HCT116 (cell line): ENCODE results near the gene GPR142. TPM values are rescaled to one million over a fixed set of nuclear protein-coding genes. Genes with fewer than 3 reads are reported as not detected.

Source experiments
- ATAC-seq: fragments of 200-7000 bp; cut with Tn5 transposase; 2 replicates; pipeline ENCODE4 v1.9.1; 2020; ENCODE audit warnings: mild to moderate bottlenecking, moderate library complexity
- BruUV-seq: library from RNA; stranded (reverse); fragments of 400-500 nt; replicated peaks from 2 replicates; lab custom pipeline; 2021; lab: Mats Ljungman, UMichigan
- CTCF ChIA-PET: fragments of 300-600 bp; sonication (Branson Sonifier 250); formaldehyde crosslinking; loops from one replicate; lab custom pipeline; 2021; ENCODE audit warnings: antibody characterized with exemption; lab: Charles Lee
- POLR2A ChIA-PET: fragments of 300-600, 350-600 bp; sonication (Branson Sonifier 250); formaldehyde crosslinking; loops from one replicate; lab custom pipeline; 2021; ENCODE audit warnings: antibody characterized with exemption; lab: Charles Lee
- RAD21 ChIA-PET, 2 experiments: fragments of 300-600 bp; sonication (Branson Sonifier 250); formaldehyde crosslinking; loops; one replicate each; lab custom pipeline; 2023; ENCODE audit warnings: low total read pairs in 2 of 2; ENCODE audit not compliant: uncharacterized antibody in 2 of 2, unreplicated experiment in 2 of 2, low non-redundant PET in 1 of 2; lab: Charles Lee
- DNase-seq: peaks from one replicate; pipeline ENCODE4 v3.0.0-alpha.2; 2010; ENCODE audit warnings: low read depth, low spot score
- H2AFZ ChIP-seq: fragments of 200-600 bp; shearing (Covaris generic), sonication (generic); 2 replicates; pipeline ENCODE4 v1.6.1; 2017; ENCODE audit warnings: low read depth, mixed run types, mixed read lengths, antibody characterized with exemption, low read length; ENCODE audit not compliant: poor library complexity, severe bottlenecking
- H3K27ac ChIP-seq: 2 replicates; pipeline ENCODE4 v1.5.1; 2012; ENCODE audit warnings: low read depth, low read length
- H3K27me3 ChIP-seq: fragments of 200-600 bp; sonication (generic); 2 replicates; pipeline ENCODE4 v1.6.1; 2016; ENCODE audit warnings: mixed run types, low read length, mixed read lengths; ENCODE audit not compliant: insufficient read depth
- H3K36me3 ChIP-seq, 2 experiments: fragments of 200-500 bp in 1 of 2; fragments of 200-600 bp in 1 of 2; sonication (Bioruptor generic) in 1 of 2; sonication (generic) in 1 of 2; 2 replicates each; pipeline versions ENCODE4 v1.5.1 to v1.6.1; 2014 to 2016; ENCODE audit warnings: low read length in 2 of 2, inconsistent platforms in 1 of 2, mixed read lengths in 1 of 2, mixed run types in 1 of 2; ENCODE audit not compliant: insufficient read depth in 2 of 2, control insufficient read depth in 1 of 2
- H3K4me1 ChIP-seq, 2 experiments: fragments of 200-600 bp in 1 of 2; sonication (generic) in 1 of 2; 2 replicates each; pipeline versions ENCODE4 v1.5.1 to v1.6.1; 2012 to 2017; ENCODE audit warnings: low read length in 2 of 2, inconsistent platforms in 1 of 2, mild to moderate bottlenecking in 1 of 2, mixed read lengths in 1 of 2, mixed run types in 1 of 2, moderate library complexity in 1 of 2; ENCODE audit not compliant: insufficient read depth in 2 of 2, control insufficient read depth in 1 of 2
- H3K4me2 ChIP-seq: fragments of 200-600 bp; sonication (generic); 2 replicates; pipeline ENCODE4 v1.6.1; 2017; ENCODE audit warnings: mixed run types, low read length, mixed read lengths
- H3K4me3 ChIP-seq, 2 experiments: fragments of 200-600 bp in 1 of 2; sonication (generic) in 1 of 2; replicated peaks in 1 of 2; 2 replicates each; pipeline ENCODE4 v1.5.1; 2011 to 2016; ENCODE audit warnings: low read length in 2 of 2, control low read depth in 1 of 2, low read depth in 1 of 2, mild to moderate bottlenecking in 1 of 2, mixed read lengths in 1 of 2, mixed run types in 1 of 2
- H3K79me2 ChIP-seq: fragments of 200-600 bp; sonication (generic); 2 replicates; pipeline ENCODE4 v1.6.1; 2017; ENCODE audit warnings: mild to moderate bottlenecking, mixed run types, low read length, moderate library complexity, mixed read lengths; ENCODE audit not compliant: insufficient read depth
- H3K9ac ChIP-seq: fragments of 200-600 bp; sonication (generic); 2 replicates; pipeline ENCODE4 v1.6.1; 2016; ENCODE audit warnings: low read length, mixed read lengths
- H3K9me2 ChIP-seq: fragments of 200-600 bp; sonication (generic), shearing (Covaris generic); 2 replicates; pipeline ENCODE4 v1.6.1; 2017; ENCODE audit warnings: mixed run types, mild to moderate bottlenecking, moderate library complexity; ENCODE audit not compliant: insufficient read depth
- H3K9me3 ChIP-seq, 2 experiments: fragments of 200-500 bp in 1 of 2; fragments of 200-600 bp in 1 of 2; sonication (Bioruptor generic) in 1 of 2; sonication (generic) in 1 of 2; 2 replicates each; pipeline ENCODE4 v1.6.1; 2014 to 2017; ENCODE audit warnings: low read length in 2 of 2, mixed read lengths in 2 of 2, inconsistent platforms in 1 of 2, low read depth in 1 of 2, mild to moderate bottlenecking in 1 of 2, mixed run types in 1 of 2, moderate library complexity in 1 of 2; ENCODE audit not compliant: control insufficient read depth in 1 of 2, insufficient read depth in 1 of 2
- H4K20me1 ChIP-seq: fragments of 200-600 bp; sonication (generic), shearing (Covaris generic); 2 replicates; pipeline ENCODE4 v1.6.1; 2017; ENCODE audit warnings: mixed run types, mild to moderate bottlenecking, moderate library complexity; ENCODE audit not compliant: insufficient read depth
- CEBPB ChIP-seq: IDR thresholded peaks from 2 replicates; pipeline ENCODE4 v1.6.1; 2012; ENCODE audit warnings: low read depth
- EZH2phosphoT487 ChIP-seq: fragments of 200-600 bp; IDR thresholded peaks from 2 replicates; pipeline ENCODE4 v1.6.1; 2018; ENCODE audit warnings: antibody characterized with exemption, borderline replicate concordance
- FOSL1 ChIP-seq: IDR thresholded peaks from 2 replicates; pipeline ENCODE4 v1.6.1; 2012; ENCODE audit warnings: low read depth
- JUND ChIP-seq: IDR thresholded peaks from 2 replicates; pipeline ENCODE4 v1.6.1; 2012
- POLR2A ChIP-seq: IDR thresholded peaks from 2 replicates; pipeline ENCODE4 v1.7.0; 2011; ENCODE audit warnings: borderline replicate concordance; ENCODE audit not compliant: insufficient read depth, insufficient read length; ENCODE audit errors: extremely low read depth
- RAD21 ChIP-seq: IDR thresholded peaks from 2 replicates; pipeline ENCODE4 v1.6.1; 2012; ENCODE audit warnings: low read depth, mild to moderate bottlenecking
- SP1 ChIP-seq: IDR thresholded peaks from 2 replicates; pipeline ENCODE4 v1.6.1; 2012; ENCODE audit warnings: low read depth
- TCF7L2 ChIP-seq: IDR thresholded peaks from 2 replicates; pipeline ENCODE4 v1.7.0; 2011; ENCODE audit warnings: borderline replicate concordance, inconsistent platforms; ENCODE audit not compliant: insufficient read depth, insufficient read length; ENCODE audit errors: extremely low read depth
- ZNF274 ChIP-seq: fragments of 200-500 bp; sonication (Bioruptor generic); IDR thresholded peaks from 2 replicates; pipeline ENCODE4 v1.6.1; 2014; ENCODE audit warnings: mild to moderate bottlenecking, low read depth, low read length, inconsistent platforms
- intact Hi-C: fragments of 100-400 bp; cut with micrococcal nuclease; formaldehyde crosslinking; loops from 2 replicates; pipeline ENCODE4 v1.10.0; 2022
- total RNA-seq: library from RNA; stranded (reverse); gene quantifications from one replicate; pipeline ENCODE4 v1.2.1, GENCODE V29; 2021; ENCODE audit not compliant: unreplicated experiment
- TF ChIP-seq, protein P1 (sequence below), 3 experiments: fragments of 200-600 bp in 1 of 3; sonication (generic) in 1 of 3; IDR thresholded peaks in 2 of 3; conservative IDR thresholded peaks in 1 of 3; 2 replicates each; pipeline ENCODE4 v1.5.1; 2012 to 2017; ENCODE audit warnings: low read depth in 2 of 3, low read length in 2 of 3, antibody characterized with exemption in 1 of 3, borderline replicate concordance in 1 of 3, control low read depth in 1 of 3, mild to moderate bottlenecking in 1 of 3, mixed read lengths in 1 of 3, mixed run types in 1 of 3, moderate library complexity in 1 of 3; ENCODE audit not compliant: insufficient read depth in 1 of 3

GPR142 gene
- total RNA-seq, 1 experiment from 2014 or later, result not detected

GRCh38 chr17:74340470-74341023, 26.8 kb upstream of the GPR142 start:
- H3K27me3 ChIP-seq, result no peaks in the 10 kb centered on the region; the same call in 1 of the 2 replicates
- no peaks in the 10 kb centered on the region for H3K9me2 ChIP-seq
- no TSS peak for BruUV-seq
- H3K4me1 ChIP-seq, result peaks cover 0 to 4% of the 10 kb centered on the region in 2 experiments; a peak in 2 of 4 replicates
- TF ChIP-seq RAD21 (no peak), SP1 (no peak), FOSL1 (no peak), TCF7L2 (no peak), EZH2phosphoT487 (no peak)
- TF ChIP-seq, protein P1, sequence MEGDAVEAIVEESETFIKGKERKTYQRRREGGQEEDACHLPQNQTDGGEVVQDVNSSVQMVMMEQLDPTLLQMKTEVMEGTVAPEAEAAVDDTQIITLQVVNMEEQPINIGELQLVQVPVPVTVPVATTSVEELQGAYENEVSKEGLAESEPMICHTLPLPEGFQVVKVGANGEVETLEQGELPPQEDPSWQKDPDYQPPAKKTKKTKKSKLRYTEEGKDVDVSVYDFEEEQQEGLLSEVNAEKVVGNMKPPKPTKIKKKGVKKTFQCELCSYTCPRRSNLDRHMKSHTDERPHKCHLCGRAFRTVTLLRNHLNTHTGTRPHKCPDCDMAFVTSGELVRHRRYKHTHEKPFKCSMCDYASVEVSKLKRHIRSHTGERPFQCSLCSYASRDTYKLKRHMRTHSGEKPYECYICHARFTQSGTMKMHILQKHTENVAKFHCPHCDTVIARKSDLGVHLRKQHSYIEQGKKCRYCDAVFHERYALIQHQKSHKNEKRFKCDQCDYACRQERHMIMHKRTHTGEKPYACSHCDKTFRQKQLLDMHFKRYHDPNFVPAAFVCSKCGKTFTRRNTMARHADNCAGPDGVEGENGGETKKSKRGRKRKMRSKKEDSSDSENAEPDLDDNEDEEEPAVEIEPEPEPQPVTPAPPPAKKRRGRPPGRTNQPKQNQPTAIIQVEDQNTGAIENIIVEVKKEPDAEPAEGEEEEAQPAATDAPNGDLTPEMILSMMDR (IDR thresholded peaks at IDR 0.05 in 2 of 3, conservative IDR thresholded peaks at IDR 0.05 in 1 of 3; ENCODE audit: borderline replicate concordance in 1 of 3, insufficient read depth in 1 of 3, low read depth in 2 of 3, low read length in 2 of 3), result no peak
- ATAC-seq (no peak), DNase-seq (no peak)
- H3K9ac ChIP-seq, result no peak overlapping the region
- no peak overlapping the region for H3K4me3 ChIP-seq
- H2AFZ ChIP-seq, result no peak overlapping the region
- ChIA-PET CTCF (no interaction called here), POLR2A (no interaction called here), RAD21 (no interaction called here)
- no peaks in the 10 kb centered on the region for H3K36me3 ChIP-seq
- H3K9me3 ChIP-seq, result no peaks in the 10 kb centered on the region
- no peak overlapping the region for H3K4me2 ChIP-seq
- no peaks in the 10 kb centered on the region for H4K20me1 ChIP-seq
- H3K79me2 ChIP-seq, result no peaks in the 10 kb centered on the region
- intact Hi-C loops, result no loop called here
- H3K27ac ChIP-seq, result no peak overlapping the region

DNA sequence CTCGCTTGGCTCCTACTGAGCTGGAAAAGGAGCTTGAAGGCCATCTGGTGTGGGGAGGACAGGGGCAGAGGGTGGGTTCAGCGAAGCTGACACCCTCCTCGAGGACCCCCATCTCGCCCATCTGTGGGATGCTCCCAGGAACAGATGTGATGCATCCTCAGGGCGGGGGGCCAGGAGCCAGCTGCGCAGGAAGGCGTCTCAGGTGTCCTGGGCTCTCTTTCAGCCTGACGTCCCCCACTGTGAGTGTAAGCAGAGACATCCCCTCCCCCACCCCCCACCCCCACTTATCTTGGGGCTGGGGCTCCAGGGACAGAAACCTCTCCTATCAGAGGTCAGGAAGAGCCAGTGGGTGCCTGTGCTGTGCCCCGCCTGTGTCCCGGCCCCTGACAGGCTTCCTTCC, 25.1 kb upstream of the GPR142 start:
- Histone ChIP-seq H3K79me2 (no peaks in the 10 kb centered on the region), H3K9me3 (no peaks in the 10 kb centered on the region), H3K4me2 (no peak overlapping the region), H3K36me3 (no peaks in the 10 kb centered on the region), H3K4me3 (no peak overlapping the region), H3K9me2 (no peaks in the 10 kb centered on the region), H4K20me1 (no peaks in the 10 kb centered on the region), H3K9ac (no peak overlapping the region), H2AFZ (no peak overlapping the region), H3K27ac (no peak overlapping the region), H3K27me3 (no peaks in the 10 kb centered on the region), H3K4me1 (peaks cover 0 to 8% of the 10 kb centered on the region in 2 experiments; a peak in 2 of 4 replicates)
- BruUV-seq, result no TSS peak
- ATAC-seq, result no peak
- DNase-seq, result no peak
- RAD21 ChIA-PET, result no interaction called here
- CTCF ChIA-PET, result no interaction called here
- no peak for TF ChIP-seq FOSL1
- TF ChIP-seq RAD21, result no peak
- TF ChIP-seq TCF7L2, result no peak
- no peak for TF ChIP-seq SP1
- no peak for TF ChIP-seq CEBPB
- no peak for TF ChIP-seq EZH2phosphoT487
- no peak for TF ChIP-seq POLR2A
- no peak for TF ChIP-seq ZNF274
- no peak for TF ChIP-seq JUND
- POLR2A ChIA-PET, result no interaction called here
- intact Hi-C loops, result no loop called here
